Measurements from ENCODE around the gene ZNF850. TPM values are rescaled to one million over a fixed set of nuclear protein-coding genes. Genes with fewer than 3 reads are reported as not detected.

Gene ZNF850
- total and polyA plus RNA-seq, 9 of the 15 experiments (the other 6 are each of a cell fraction or from before 2014, with no cell fraction given), result 1.2 to 13.0 (median 5.9) TPM

DNA sequence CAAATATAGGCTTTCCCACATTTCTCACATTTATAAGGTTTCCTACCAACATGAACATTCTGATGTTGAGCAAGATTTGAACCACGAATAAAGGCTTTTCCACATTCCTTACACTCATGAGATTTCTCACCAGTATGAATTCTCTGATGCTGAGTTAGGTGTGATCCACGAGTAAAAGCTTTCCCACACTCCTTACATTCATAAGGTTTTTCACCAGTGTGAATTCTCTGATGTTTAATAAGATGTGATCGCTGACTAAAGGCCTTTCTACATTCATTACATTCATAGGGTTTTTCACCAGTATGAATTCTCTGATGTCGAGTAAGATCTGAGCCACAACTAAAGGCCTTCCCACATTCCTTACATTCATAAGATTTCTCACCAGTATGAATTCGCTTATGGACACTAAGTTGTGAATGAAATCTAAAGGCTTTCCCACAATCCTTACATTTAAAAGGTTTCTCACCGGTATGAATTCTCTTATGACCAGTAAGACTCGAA is 46.6 kb upstream of the ZNF850 start (continued):
- TF ChIP-seq SFPQ (IDR thresholded peaks at IDR 0.05; ENCODE audit: low read depth, low read length), result no peak

GRCh38 chr19:36807029-36807428 is 34.4 kb upstream of the ZNF850 start:
- H3K9me1 ChIP-seq (ENCODE audit: control insufficient read depth, insufficient read depth, low read length), result no peaks in the 10 kb centered on the region
- H4K20me1 ChIP-seq (replicated peaks; ENCODE audit: control insufficient read depth, insufficient read depth, low read length), result no peaks in the 10 kb centered on the region
- no peaks in the 10 kb centered on the region for H3K79me2 ChIP-seq (ENCODE audit: control insufficient read depth, insufficient read depth, low read length)
- H3K4me3 ChIP-seq, result no peak overlapping the region
- no peak overlapping the region for H3K27ac ChIP-seq (ENCODE audit: extremely low read depth, low read depth, low read length)
- ATAC-seq (no peak), DNase-seq (ENCODE audit: extremely low read depth in 1 of 4, low spot score in 3 of 4) (no peak), FAIRE-seq (no peak)
- ChIA-PET CTCF (ENCODE audit: low intra/inter-chr PET ratio) (no interaction called here), POLR2A (no interaction called here)
- no peak overlapping the region for H2AFZ ChIP-seq (ENCODE audit: low read depth, low read length)
- H3K9me3 ChIP-seq (replicated peaks; ENCODE audit: control insufficient read depth, insufficient read depth, low read depth, low read length), result no peaks in the 10 kb centered on the region
- H3K4me1 ChIP-seq (replicated peaks in 1 of 2; ENCODE audit: control insufficient read depth in 2 of 2, insufficient read depth in 2 of 2, low read length in 2 of 2), result no peaks in the 10 kb centered on the region
- no peaks in the 10 kb centered on the region for H3K27me3 ChIP-seq (ENCODE audit: control insufficient read depth in 2 of 2, insufficient read depth in 2 of 2, low read length in 2 of 2)
- in situ Hi-C loops (cut with MboI), result no loop called here
- intact Hi-C loops (cut with micrococcal nuclease), result no loop called here
- BruUV-seq (replicated peaks), result no TSS peak
- no peaks in the 10 kb centered on the region for H3K36me3 ChIP-seq (ENCODE audit: control insufficient read depth, insufficient read depth, low read length)
- no peak overlapping the region for H3K9ac ChIP-seq (ENCODE audit: insufficient read depth in 1 of 2, low read depth in 2 of 2, low read length in 2 of 2)
- no peak overlapping the region for H3K4me2 ChIP-seq (ENCODE audit: insufficient read depth, low read length)
- TF ChIP-seq, protein P1, sequence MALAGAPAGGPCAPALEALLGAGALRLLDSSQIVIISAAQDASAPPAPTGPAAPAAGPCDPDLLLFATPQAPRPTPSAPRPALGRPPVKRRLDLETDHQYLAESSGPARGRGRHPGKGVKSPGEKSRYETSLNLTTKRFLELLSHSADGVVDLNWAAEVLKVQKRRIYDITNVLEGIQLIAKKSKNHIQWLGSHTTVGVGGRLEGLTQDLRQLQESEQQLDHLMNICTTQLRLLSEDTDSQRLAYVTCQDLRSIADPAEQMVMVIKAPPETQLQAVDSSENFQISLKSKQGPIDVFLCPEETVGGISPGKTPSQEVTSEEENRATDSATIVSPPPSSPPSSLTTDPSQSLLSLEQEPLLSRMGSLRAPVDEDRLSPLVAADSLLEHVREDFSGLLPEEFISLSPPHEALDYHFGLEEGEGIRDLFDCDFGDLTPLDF (CRISPR knock-in tag; IDR thresholded peaks at IDR 0.05), result no peak
- TF ChIP-seq SMARCC2 (IDR thresholded peaks at IDR 0.05; ENCODE audit: low read depth) (no peak), U2AF2 (optimal IDR thresholded peaks at IDR 0.05; ENCODE audit: low read depth, low read length) (no peak), ZNF217 (CRISPR knock-in tag; IDR thresholded peaks at IDR 0.05) (no peak), ZNF146 (CRISPR knock-in tag; IDR thresholded peaks at IDR 0.05; ENCODE audit: unreplicated experiment) (no peak), RB1 (IDR thresholded peaks at IDR 0.05; ENCODE audit: low read depth) (no peak), SRF (CRISPR knock-in tag; IDR thresholded peaks at IDR 0.05) (no peak), TAF7 (tag; IDR thresholded peaks at IDR 0.05) (no peak), ID3 (CRISPR knock-in tag; IDR thresholded peaks at IDR 0.05) (no peak), ID3 (tag; IDR thresholded peaks at IDR 0.05) (no peak), KDM4B (IDR thresholded peaks at IDR 0.05; ENCODE audit: borderline replicate concordance in 2 of 2, low read depth in 1 of 2) (no peak), MIER1 (IDR thresholded peaks at IDR 0.05; ENCODE audit: low read depth) (no peak), SNIP1 (IDR thresholded peaks at IDR 0.05; ENCODE audit: low read depth) (no peak), ZNF398 (CRISPR knock-in tag; IDR thresholded peaks at IDR 0.05) (no peak), NCOA6 (IDR thresholded peaks at IDR 0.05) (no peak), SNRNP70 (optimal IDR thresholded peaks at IDR 0.05; ENCODE audit: low read depth, low read length) (no peak)

Measured in K562 (cell line).